Mesendoderm (in vitro differentiated cells): ENCODE measurements around the gene FADS2.

Source experiments
- DNase-seq: peaks from one replicate; pipeline ENCODE4 v3.0.0; 2013
- H2AK5ac ChIP-seq: 2 replicates; pipeline ENCODE4 v1.6.1; 2013; ENCODE audit warnings: low read length, inconsistent platforms
- H2BK120ac ChIP-seq: 2 replicates; pipeline ENCODE4 v1.6.1; 2013; ENCODE audit warnings: low read depth, mild to moderate bottlenecking, low read length, moderate library complexity, mixed read lengths
- H2BK15ac ChIP-seq: replicated peaks from 2 replicates; pipeline ENCODE4 v1.6.1; 2013; ENCODE audit warnings: low read depth, mild to moderate bottlenecking, moderate library complexity
- H2BK5ac ChIP-seq: 2 replicates; pipeline ENCODE4 v1.6.1; 2013; ENCODE audit warnings: low read length, inconsistent platforms
- H3K18ac ChIP-seq: 2 replicates; pipeline ENCODE4 v1.6.1; 2013; ENCODE audit warnings: mild to moderate bottlenecking, low read length, mixed read lengths
- H3K23ac ChIP-seq: one replicate; pipeline ENCODE4 v1.6.1; 2013; ENCODE audit warnings: low read length
- H3K27ac ChIP-seq: 2 replicates; pipeline ENCODE4 v1.5.1; 2013; ENCODE audit warnings: low read depth, mild to moderate bottlenecking, inconsistent platforms, low read length, moderate library complexity
- H3K27me3 ChIP-seq: 2 replicates; pipeline ENCODE4 v1.6.1; 2013; ENCODE audit warnings: low read length, control low read depth, mild to moderate bottlenecking, inconsistent platforms; ENCODE audit not compliant: insufficient read depth, poor library complexity
- H3K36me3 ChIP-seq: 2 replicates; pipeline ENCODE4 v1.6.1; 2013; ENCODE audit warnings: low read length, inconsistent platforms; ENCODE audit not compliant: control insufficient read depth, insufficient read depth
- H3K4ac ChIP-seq: one replicate; pipeline ENCODE4 v1.6.1; 2013; ENCODE audit warnings: low read depth, mild to moderate bottlenecking, low read length, moderate library complexity
- H3K4me1 ChIP-seq: 2 replicates; pipeline ENCODE4 v1.6.1; 2013; ENCODE audit warnings: low read depth, low read length, inconsistent platforms; ENCODE audit not compliant: control insufficient read depth
- H3K4me2 ChIP-seq: 2 replicates; pipeline ENCODE4 v1.6.1; 2013; ENCODE audit warnings: low read length
- H3K4me3 ChIP-seq: 2 replicates; pipeline ENCODE4 v1.5.1; 2013; ENCODE audit warnings: mild to moderate bottlenecking, low read length
- H3K56ac ChIP-seq: one replicate; pipeline ENCODE4 v1.6.1; 2013; ENCODE audit warnings: low read length
- H3K79me1 ChIP-seq: 2 replicates; pipeline ENCODE4 v1.6.1; 2013; ENCODE audit warnings: low read length, inconsistent platforms
- H3K79me2 ChIP-seq: 2 replicates; pipeline ENCODE4 v1.6.1; 2013; ENCODE audit warnings: mild to moderate bottlenecking, low read length; ENCODE audit not compliant: control insufficient read depth, insufficient read depth
- H3K9ac ChIP-seq: 2 replicates; pipeline ENCODE4 v1.6.1; 2013; ENCODE audit warnings: low read length, inconsistent platforms
- H4K5ac ChIP-seq: one replicate; pipeline ENCODE4 v1.6.1; 2013; ENCODE audit warnings: low read length
- H4K8ac ChIP-seq: one replicate; pipeline ENCODE4 v1.6.1; 2013; ENCODE audit warnings: low read depth, mild to moderate bottlenecking, control low read depth, low read length, moderate library complexity
- WGBS: extraction: QIAGEN DNeasy Blood & Tissue Kit; methylation state at CpG from one replicate; pipeline ENCODE4 v1.1.7; 2013; ENCODE audit warnings: low lambda C conversion rate, missing lambda C conversion rate; ENCODE audit not compliant: insufficient coverage; ENCODE audit errors: extremely low coverage; 5-methylcytosine and 5-hydroxymethylcytosine counted together

Gene FADS2

DNA sequence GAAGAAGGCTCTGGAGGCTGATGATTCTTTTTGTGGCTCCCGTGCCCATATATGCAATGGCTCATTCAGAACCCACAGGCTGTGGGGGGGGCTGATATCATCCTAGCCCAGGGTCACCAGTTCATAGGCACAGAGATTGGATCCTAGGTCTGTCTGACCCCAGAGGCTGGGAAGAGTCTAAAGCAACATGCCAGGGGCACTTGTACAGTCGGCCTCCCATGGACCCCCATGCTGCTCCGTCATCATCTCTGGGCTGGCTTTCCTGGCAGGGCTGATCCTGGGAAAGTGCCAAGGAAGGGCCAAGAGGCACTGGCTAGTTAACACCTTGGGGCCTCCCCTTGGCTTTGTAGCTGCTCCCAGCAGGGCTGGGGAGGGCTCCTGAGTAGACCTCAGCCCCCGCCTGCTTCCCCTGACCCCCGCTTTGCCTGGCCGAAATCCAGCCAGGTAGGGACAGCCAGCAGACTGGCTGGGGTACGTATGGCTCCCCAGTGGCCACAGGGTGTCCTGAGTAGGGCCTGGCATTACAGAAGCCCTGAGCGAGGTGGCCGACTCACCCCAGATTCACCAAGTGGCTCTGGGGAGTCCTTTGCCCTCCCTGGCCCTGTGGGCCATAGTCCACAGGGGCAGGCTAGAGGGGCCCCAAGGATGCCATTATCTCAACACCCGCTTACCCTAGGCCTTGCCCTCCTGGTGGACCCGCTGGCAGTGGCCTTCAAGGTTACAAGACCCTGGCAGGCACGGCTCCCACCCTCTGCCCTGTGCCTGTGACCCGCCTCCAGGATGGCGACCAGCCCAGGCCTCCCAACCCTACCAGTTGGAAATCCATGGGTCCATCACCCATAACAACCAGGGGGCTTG, 40.7 kb downstream of the FADS2 start:
- no peak overlapping the region for H3K27ac ChIP-seq
- no peak overlapping the region for H3K4ac ChIP-seq
- H4K5ac ChIP-seq, result no peak overlapping the region
- peaks cover 2% of the 10 kb centered on the region for H3K4me1 ChIP-seq
- H3K23ac ChIP-seq, result no peak overlapping the region
- H4K8ac ChIP-seq, result no peak overlapping the region
- no CpG with 5 or more reads among the region's 14 CpGs for WGBS
- no peaks in the 10 kb centered on the region for H3K79me2 ChIP-seq
- H3K18ac ChIP-seq, result no peak overlapping the region
- H3K79me1 ChIP-seq, result no peaks in the 10 kb centered on the region
- H3K4me3 ChIP-seq, result no peak overlapping the region
- H2BK15ac ChIP-seq, result no peak overlapping the region
- H3K56ac ChIP-seq, result peak overlapping the region; percentile 15
- DNase-seq, result no peak
- H3K9ac ChIP-seq, result no peak overlapping the region
- H3K36me3 ChIP-seq, result peaks cover 2% of the 10 kb centered on the region
- no peaks in the 10 kb centered on the region for H3K27me3 ChIP-seq
- H2BK5ac ChIP-seq, result no peak overlapping the region
- H2BK120ac ChIP-seq, result no peak overlapping the region
- no peak overlapping the region for H3K4me2 ChIP-seq
- H2AK5ac ChIP-seq, result no peak overlapping the region

DNA sequence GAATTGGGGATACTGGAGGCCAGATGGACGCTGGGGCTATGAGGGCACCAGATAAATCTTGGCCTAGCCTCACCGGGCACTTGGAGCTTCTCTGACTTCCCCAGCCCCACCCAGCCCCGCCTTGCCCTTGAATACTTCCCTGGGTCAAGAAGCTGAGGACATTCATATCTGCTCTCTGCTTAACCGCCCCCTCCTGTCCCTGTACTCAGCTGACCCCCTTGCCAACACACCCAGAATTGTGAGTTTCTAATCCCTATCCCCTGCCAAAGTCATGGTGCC, 41.3 kb downstream of the FADS2 start:
- H3K79me1 ChIP-seq, result no peaks in the 10 kb centered on the region
- H3K27me3 ChIP-seq, result no peaks in the 10 kb centered on the region
- no peak overlapping the region for H2BK120ac ChIP-seq
- H2BK5ac ChIP-seq, result no peak overlapping the region
- H3K4me1 ChIP-seq, result peaks cover 2% of the 10 kb centered on the region
- H2BK15ac ChIP-seq, result no peak overlapping the region
- peak overlapping the region; percentile 42 for H3K9ac ChIP-seq
- DNase-seq, result no peak
- no peak overlapping the region for H4K8ac ChIP-seq
- H3K36me3 ChIP-seq, result peaks cover 2% of the 10 kb centered on the region
- peak overlapping the region; percentile 34 for H3K56ac ChIP-seq
- H3K27ac ChIP-seq, result no peak overlapping the region
- H3K79me2 ChIP-seq, result no peaks in the 10 kb centered on the region
- WGBS, result no CpG with 5 or more reads among the region's 4 CpGs
- H4K5ac ChIP-seq, result no peak overlapping the region
- no peak overlapping the region for H2AK5ac ChIP-seq
- no peak overlapping the region for H3K4me3 ChIP-seq
- no peak overlapping the region for H3K18ac ChIP-seq
- H3K23ac ChIP-seq, result no peak overlapping the region
- H3K4ac ChIP-seq, result no peak overlapping the region
- H3K4me2 ChIP-seq, result no peak overlapping the region

DNA sequence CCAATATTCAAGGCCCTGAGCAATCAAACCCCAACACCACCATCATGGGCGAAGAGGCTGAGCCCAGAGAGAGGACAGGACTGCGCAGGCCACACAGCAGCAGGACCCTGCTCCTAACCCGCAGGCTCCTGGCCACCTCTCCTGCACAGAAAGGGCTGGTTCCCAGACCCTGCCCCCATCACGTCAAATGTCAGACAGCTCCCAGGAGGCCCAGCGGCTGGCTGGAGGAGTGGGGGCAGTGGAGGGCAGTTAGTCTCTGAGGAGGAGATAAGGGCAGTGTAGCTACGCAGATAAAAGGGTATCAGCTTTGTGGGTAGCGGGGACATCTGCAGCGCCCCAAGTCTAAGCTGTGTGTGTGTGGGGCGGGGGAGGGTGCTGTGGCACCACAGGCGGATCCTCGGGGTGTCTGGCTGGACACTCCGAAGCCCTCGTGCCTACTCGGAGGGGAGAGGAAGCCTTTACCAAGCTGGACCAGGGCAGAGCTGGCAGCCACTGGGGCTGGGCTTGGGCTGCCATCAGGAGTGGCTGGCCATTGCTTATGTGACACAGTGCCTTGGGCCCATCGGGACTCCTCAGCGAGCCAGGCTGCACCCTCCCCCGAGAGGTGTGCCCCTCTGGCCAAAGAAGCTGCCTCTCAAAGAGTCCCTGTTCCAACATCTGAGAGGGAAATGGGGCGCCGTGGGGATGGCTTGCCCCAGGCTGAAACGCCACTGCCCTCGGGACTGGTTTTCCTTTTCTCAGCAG, 41.8 kb downstream of the FADS2 start:
- H2BK5ac ChIP-seq, result no peak overlapping the region
- no peak overlapping the region for H4K5ac ChIP-seq
- peak overlapping the region; percentile 34 for H3K56ac ChIP-seq
- H3K23ac ChIP-seq, result no peak overlapping the region
- H3K79me2 ChIP-seq, result no peaks in the 10 kb centered on the region
- H2BK15ac ChIP-seq, result no peak overlapping the region
- peak; percentile 59 for DNase-seq
- no peak overlapping the region for H3K4me3 ChIP-seq
- H2BK120ac ChIP-seq, result no peak overlapping the region
- H3K4me1 ChIP-seq, result peaks cover 2% of the 10 kb centered on the region
- H3K27me3 ChIP-seq, result no peaks in the 10 kb centered on the region
- H3K79me1 ChIP-seq, result no peaks in the 10 kb centered on the region
- no CpG with 5 or more reads among the region's 21 CpGs for WGBS
- H3K4ac ChIP-seq, result no peak overlapping the region
- peaks cover 2% of the 10 kb centered on the region for H3K36me3 ChIP-seq
- H3K18ac ChIP-seq, result no peak overlapping the region
- no peak overlapping the region for H2AK5ac ChIP-seq
- H4K8ac ChIP-seq, result no peak overlapping the region
- peak overlapping the region; percentile 42 for H3K9ac ChIP-seq
- H3K27ac ChIP-seq, result no peak overlapping the region
- H3K4me2 ChIP-seq, result no peak overlapping the region

DNA sequence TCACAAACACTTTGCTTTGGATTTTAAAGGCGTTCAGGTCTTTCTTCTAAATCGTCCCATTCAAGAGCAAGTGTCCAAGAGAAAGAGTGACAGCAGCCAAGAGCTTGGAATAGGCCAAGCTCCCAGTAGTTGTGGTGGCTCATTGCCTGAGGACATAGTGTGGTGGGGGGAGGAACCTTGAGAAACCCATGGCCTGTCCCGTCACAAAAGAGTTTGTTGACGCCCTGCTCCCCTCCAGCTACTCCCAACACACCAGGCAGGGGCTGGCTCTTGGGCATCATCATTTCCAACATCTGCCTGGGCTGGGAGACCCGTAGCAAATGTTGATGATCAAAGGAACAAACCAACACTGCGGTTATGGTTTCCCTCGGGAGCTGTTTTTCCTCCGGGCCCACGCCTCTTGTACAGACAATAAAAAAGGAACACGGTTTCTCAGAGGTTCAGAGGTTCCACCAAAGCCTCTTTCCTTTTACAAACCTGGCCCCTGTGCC, 42.5 kb downstream of the FADS2 start:
- DNase-seq, result peak; percentile 20
- no peak overlapping the region for H3K27ac ChIP-seq

DNA sequence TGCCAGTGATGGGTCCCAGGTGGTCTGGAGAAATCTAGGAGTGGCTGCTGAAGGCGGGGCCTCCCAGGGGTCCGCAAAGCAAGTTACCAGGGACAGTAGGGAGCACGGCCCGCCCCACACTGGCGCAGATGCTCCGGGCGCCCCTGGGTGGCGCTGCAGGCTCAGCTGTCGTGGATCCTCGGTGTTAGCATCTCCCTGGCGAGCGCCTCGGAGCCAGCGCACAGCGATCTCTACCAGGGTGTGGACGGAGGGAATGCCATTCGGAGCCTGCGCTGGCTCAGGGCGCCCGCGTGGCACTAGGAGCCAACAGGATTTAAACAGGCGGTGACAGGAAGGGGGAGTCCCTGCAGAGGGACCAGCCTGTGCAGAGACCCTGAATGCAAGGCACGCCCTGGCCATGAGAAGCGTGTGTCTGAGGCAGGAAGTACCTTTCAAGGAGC, 43.1 kb downstream of the FADS2 start:
- Histone ChIP-seq H2BK5ac (no peak overlapping the region), H3K79me2 (no peaks in the 10 kb centered on the region), H3K4me2 (peak overlapping the region; percentile 59), H4K5ac (no peak overlapping the region), H4K8ac (no peak overlapping the region), H3K4ac (no peak overlapping the region), H3K79me1 (no peaks in the 10 kb centered on the region), H3K27ac (no peak overlapping the region), H3K36me3 (no peaks in the 10 kb centered on the region), H3K4me3 (no peak overlapping the region), H3K9ac (no peak overlapping the region), H2BK120ac (no peak overlapping the region), H3K27me3 (no peaks in the 10 kb centered on the region), H3K23ac (peak overlapping the region; percentile 80), H3K18ac (no peak overlapping the region), H2BK15ac (no peak overlapping the region), H3K4me1 (peaks cover 2% of the 10 kb centered on the region), H3K56ac (peak overlapping the region; percentile 79), H2AK5ac (no peak overlapping the region)
- WGBS, result no CpG with 5 or more reads among the region's 24 CpGs
- DNase-seq, result peak; percentile 90

More for the DNA sequence above, 42.5 kb downstream of the FADS2 start:
- H3K18ac ChIP-seq, result no peak overlapping the region
- no peak overlapping the region for H3K4ac ChIP-seq
- no peaks in the 10 kb centered on the region for H3K27me3 ChIP-seq
- no peak overlapping the region for H3K9ac ChIP-seq
- no peak overlapping the region for H2AK5ac ChIP-seq
- H3K79me1 ChIP-seq, result no peaks in the 10 kb centered on the region
- no peak overlapping the region for H4K8ac ChIP-seq
- no peaks in the 10 kb centered on the region for H3K79me2 ChIP-seq
- no peak overlapping the region for H3K23ac ChIP-seq
- H3K4me2 ChIP-seq, result no peak overlapping the region
- no peak overlapping the region for H2BK15ac ChIP-seq
- no peak overlapping the region for H2BK5ac ChIP-seq
- H3K4me1 ChIP-seq, result peaks cover 2% of the 10 kb centered on the region
- no peak overlapping the region for H3K4me3 ChIP-seq
- WGBS, result no CpG with 5 or more reads among the region's 10 CpGs
- no peak overlapping the region for H3K56ac ChIP-seq
- no peaks in the 10 kb centered on the region for H3K36me3 ChIP-seq
- H4K5ac ChIP-seq, result no peak overlapping the region
- H2BK120ac ChIP-seq, result no peak overlapping the region
